ENCODE data around the gene PDGFC. TPM values are rescaled to one million over a fixed set of nuclear protein-coding genes. Genes with fewer than 3 reads are reported as not detected.

Gene PDGFC
- total RNA-seq, 1 experiment from 2014 or later = 4.5 TPM

DNA sequence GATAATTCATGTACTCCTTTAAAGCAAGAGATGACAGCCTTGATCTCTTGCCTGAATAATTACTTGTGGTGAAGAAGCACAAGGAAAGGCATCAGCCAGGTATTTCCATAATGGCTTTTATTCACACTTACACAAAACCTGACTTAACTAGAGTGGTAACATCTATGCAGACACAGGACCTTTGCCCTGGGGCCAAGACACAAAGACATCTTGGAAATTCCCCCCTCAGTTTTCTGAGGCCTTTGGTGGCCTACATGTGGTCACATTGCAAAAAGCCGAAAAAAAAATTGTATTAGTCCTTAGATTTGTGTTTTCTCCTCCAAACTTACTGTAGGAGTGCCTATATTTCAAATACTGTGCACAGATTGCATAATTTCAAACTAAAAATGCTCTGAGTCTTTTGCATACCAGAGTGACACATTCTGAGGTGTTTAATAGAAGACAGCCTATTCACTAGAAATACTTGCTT is 172.4 kb downstream of the PDGFC start:
- no peaks in the 10 kb centered on the region for H3K23me2 ChIP-seq (ENCODE audit: insufficient read length, low read depth, low read length, poor library complexity, severe bottlenecking)
- H4K91ac ChIP-seq (ENCODE audit: insufficient read length, low read depth, low read length) = no peak overlapping the region
- no peaks in the 10 kb centered on the region for H3K27me3 ChIP-seq (ENCODE audit: insufficient read depth, low read length)
- no peak overlapping the region for H2AK5ac ChIP-seq (ENCODE audit: insufficient read length, low read length)
- H2AFZ ChIP-seq (ENCODE audit: low read length) = no peak overlapping the region
- Mint-ChIP-seq H3K27me3 (ENCODE audit: low read depth) (no peaks in the 10 kb centered on the region), H3K4me3 (no peak overlapping the region), H3K9me3 (no peaks in the 10 kb centered on the region), H3K4me1 (peaks cover 0 to 5% of the 10 kb centered on the region in 2 experiments; a peak in 1 of 4 replicates), H3K36me3 (ENCODE audit: insufficient read depth in 1 of 3, low read depth in 3 of 3) (peaks cover 0 to 4% (median 0%) of the 10 kb centered on the region in 3 experiments; a peak in 1 of 7 replicates), H3K27ac (no peak overlapping the region)
- no peak for DNase-seq
- H2BK5ac ChIP-seq (ENCODE audit: insufficient read length, low read length) = no peak overlapping the region
- H4K20me1 ChIP-seq (ENCODE audit: control insufficient read depth, insufficient read depth, insufficient read length) = no peaks in the 10 kb centered on the region
- H3K4me2 ChIP-seq (ENCODE audit: insufficient read depth, insufficient read length, low read length) = no peak overlapping the region
- H3K56ac ChIP-seq (ENCODE audit: insufficient read length, low read depth, low read length) = no peak overlapping the region
- H2BK12ac ChIP-seq (ENCODE audit: insufficient read length, low read depth, low read length) = no peak overlapping the region
- H3K9me3 ChIP-seq (ENCODE audit: control insufficient read depth, low read depth, low read length) = no peaks in the 10 kb centered on the region
- no peak overlapping the region for H3K27ac ChIP-seq (ENCODE audit: insufficient read length, low read depth, low read length)
- H3K79me2 ChIP-seq (ENCODE audit: insufficient read depth, low read length) = no peaks in the 10 kb centered on the region
- no peak overlapping the region for H2BK15ac ChIP-seq (ENCODE audit: low read depth, low read length)
- H4K5ac ChIP-seq (ENCODE audit: insufficient read length, low read depth, low read length) = no peak overlapping the region
- H3T11ph ChIP-seq (ENCODE audit: low read length) = no peak overlapping the region
- no peak overlapping the region for H2BK120ac ChIP-seq (ENCODE audit: low read depth, low read length, poor library complexity, severe bottlenecking)
- H3K9ac ChIP-seq (ENCODE audit: extremely low read depth, insufficient read length, low read length) = no peak overlapping the region
- H3K14ac ChIP-seq (ENCODE audit: insufficient read depth, low read length) = no peak overlapping the region
- no peak overlapping the region for H2BK20ac ChIP-seq (ENCODE audit: low read depth, low read length, poor library complexity, severe bottlenecking)
- no peaks in the 10 kb centered on the region for H3K4me1 ChIP-seq (ENCODE audit: insufficient read depth, low read length)
- no peak overlapping the region for H3K4ac ChIP-seq (ENCODE audit: low read depth, low read length)
- no peak overlapping the region for H4K8ac ChIP-seq (replicated peaks; ENCODE audit: insufficient read length, low read depth, low read length)
- H3K79me1 ChIP-seq (ENCODE audit: insufficient read depth, low read depth, low read length, poor library complexity, severe bottlenecking) = no peaks in the 10 kb centered on the region
- TF ChIP-seq, protein P1, sequence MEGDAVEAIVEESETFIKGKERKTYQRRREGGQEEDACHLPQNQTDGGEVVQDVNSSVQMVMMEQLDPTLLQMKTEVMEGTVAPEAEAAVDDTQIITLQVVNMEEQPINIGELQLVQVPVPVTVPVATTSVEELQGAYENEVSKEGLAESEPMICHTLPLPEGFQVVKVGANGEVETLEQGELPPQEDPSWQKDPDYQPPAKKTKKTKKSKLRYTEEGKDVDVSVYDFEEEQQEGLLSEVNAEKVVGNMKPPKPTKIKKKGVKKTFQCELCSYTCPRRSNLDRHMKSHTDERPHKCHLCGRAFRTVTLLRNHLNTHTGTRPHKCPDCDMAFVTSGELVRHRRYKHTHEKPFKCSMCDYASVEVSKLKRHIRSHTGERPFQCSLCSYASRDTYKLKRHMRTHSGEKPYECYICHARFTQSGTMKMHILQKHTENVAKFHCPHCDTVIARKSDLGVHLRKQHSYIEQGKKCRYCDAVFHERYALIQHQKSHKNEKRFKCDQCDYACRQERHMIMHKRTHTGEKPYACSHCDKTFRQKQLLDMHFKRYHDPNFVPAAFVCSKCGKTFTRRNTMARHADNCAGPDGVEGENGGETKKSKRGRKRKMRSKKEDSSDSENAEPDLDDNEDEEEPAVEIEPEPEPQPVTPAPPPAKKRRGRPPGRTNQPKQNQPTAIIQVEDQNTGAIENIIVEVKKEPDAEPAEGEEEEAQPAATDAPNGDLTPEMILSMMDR (conservative IDR thresholded peaks at IDR 0.05) = no peak
- no peak overlapping the region for H3K23ac ChIP-seq (ENCODE audit: insufficient read length, low read depth, low read length)
- WGBS (ENCODE audit: extremely low coverage, insufficient read length, low lambda C conversion rate) = no CpG with 5 or more reads among the region's 1 CpG
- H3K18ac ChIP-seq (ENCODE audit: insufficient read length, low read depth, low read length) = no peak overlapping the region
